Activated gamma-delta T cell treated with anti-CD3 and anti-CD28 coated beads, Interleukin-2, amount 50 U/mL, for 16 hours (primary cell): ENCODE measurements around the gene TSC1.

ENCODE experiments used
- DNase-seq: peaks from one replicate; pipeline ENCODE4 v3.0.0-alpha.2; 2020; ENCODE audit warnings: low read depth

The TSC1 gene

GRCh38 chr9:132861666-132862065, 82.8 kb downstream of the TSC1 start:
- DNase-seq: no peak

DNA sequence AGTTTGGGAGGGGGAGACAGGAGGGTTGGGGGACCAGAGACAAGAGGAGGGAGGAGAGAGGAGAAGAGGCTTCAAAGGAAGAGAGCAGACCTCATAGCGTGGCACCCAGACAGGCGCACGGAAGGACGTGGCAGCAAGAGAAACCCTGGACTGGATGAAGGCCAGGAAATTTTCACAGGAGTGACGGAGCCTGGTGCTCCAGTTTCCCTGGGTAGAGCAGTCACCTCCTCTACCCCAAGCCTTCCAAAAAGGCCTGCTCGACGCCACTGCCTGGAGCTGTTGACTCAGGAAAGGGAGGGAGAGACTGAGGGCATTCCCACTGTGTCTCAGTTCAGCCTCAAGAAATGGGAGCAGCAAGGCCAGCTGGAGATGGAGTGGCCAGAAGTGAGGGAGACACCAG, 85.7 kb downstream of the TSC1 start:
- DNase-seq: no peak

DNA sequence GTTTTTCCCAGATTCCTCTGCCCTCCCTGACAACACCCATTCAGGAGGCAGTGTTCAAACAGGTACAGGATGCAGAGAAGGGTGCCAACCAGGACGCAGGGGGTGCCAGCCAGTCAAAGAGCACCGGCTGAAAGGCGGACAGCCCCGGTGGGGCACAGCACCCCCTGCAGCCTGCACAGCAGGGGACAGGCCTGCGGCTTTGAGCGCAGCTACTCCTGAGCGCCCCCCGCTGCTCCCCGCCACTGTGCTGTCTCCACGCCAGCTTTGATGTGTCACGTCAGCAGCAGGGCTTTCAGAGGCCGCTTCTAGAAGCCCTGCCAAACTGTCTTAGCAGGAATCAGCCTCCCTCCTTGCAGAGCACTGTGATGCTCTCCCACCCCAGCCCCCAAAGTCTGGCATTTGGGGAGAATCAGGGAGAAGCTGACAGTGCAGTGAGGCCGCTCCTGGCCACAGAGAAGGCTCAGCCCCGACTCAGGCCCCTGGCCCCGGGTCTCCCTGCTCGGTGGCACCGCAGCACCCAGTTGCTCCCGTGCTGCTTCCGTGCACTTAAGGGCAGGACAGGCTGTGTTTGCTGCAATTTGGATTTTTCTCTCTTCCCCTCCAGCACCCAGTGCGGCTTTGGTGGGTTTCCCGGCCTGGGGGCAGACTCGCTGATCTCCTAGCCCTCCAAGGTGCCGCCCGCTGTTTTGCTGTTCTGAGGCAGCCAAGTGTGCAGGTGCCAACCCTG, 86.6 kb downstream of the TSC1 start:
- DNase-seq: no peak

- no peak for DNase-seq
These were observed 87.4 kb downstream of the TSC1 start for GRCh38 chr9:132857031-132857430.

DNA sequence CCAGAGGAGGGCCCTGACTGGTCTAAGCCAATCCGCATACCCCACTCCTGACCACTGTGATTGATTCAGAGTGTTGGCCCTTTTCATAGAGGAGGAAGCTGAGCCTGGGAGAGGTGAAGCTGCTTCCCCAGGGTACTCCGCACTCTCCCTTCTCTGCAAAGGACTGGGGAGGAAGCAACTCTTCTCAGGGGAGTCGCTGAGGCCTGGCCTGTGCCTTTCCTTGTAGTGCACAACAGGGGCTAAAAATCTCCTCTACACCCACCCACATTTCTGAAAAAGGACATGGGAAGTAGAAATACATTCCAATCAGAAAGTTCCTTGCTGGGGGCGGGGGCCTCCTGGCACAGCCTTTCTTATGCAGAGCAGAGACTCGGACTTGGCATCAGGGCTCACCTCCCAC, 88.5 kb downstream of the TSC1 start:
- DNase-seq: no peak

GRCh38 chr9:132854832-132855231, 89.6 kb downstream of the TSC1 start:
- DNase-seq: no peak

- no peak for DNase-seq
These were observed 90.9 kb downstream of the TSC1 start for GRCh38 chr9:132853482-132853881.

DNA sequence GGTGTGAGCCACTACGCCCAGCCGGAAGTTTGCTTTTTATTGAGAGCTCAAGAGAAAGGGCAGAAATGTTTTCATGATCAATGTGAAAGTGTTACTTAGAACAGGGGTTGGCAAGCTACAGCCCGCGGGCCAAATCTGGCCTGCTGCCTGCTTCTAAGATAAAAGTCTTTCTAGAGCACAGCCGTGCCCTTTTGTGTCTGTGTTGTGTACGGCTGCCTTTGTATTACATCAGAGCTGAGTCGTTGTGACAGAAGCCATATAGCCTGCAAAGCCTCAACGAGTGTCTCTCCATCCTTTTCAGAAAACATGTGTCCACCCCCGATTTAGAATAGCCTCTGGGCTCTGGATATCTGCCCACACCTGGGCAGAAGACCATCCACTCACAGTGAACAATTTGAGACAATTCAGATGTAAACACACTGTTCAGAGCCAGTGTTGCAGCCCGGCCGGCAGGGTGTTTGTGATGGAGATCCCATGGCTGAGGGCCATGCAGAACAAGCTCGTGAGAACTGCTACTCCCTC, 95.2 kb downstream of the TSC1 start:
- DNase-seq: no peak

DNA sequence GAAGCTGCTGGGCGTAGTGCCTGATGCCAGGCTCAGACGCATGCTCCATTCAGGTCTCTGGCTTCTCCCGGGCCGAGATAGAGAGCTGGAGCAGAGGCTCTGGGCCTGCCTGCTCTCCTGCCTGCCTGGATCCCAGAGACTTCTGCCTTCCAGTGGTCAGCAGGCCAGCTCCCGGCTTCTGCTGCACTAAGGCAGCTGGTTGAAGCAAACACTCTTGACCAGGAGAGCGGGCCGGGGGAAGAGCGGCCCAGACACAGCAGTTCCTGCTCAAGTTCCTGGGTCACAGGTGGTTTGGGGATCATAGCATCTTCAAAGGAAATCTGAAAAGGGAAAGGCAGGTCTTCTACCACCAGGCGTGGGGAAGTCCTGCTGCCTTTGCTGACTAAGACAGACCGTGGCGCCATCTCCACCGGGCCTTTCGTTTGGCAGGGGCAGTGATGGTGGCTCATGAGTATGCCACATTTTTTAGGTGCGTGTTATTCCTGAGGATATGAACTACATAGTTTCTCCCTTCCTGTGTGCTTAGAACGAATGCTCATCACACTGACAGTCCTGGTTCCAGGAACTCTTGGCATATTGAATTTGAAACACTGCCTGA, 97.4 kb downstream of the TSC1 start:
- DNase-seq: no peak

GRCh38 chr9:132846109-132846917, 98.1 kb downstream of the TSC1 start:
- DNase-seq: no peak

DNA sequence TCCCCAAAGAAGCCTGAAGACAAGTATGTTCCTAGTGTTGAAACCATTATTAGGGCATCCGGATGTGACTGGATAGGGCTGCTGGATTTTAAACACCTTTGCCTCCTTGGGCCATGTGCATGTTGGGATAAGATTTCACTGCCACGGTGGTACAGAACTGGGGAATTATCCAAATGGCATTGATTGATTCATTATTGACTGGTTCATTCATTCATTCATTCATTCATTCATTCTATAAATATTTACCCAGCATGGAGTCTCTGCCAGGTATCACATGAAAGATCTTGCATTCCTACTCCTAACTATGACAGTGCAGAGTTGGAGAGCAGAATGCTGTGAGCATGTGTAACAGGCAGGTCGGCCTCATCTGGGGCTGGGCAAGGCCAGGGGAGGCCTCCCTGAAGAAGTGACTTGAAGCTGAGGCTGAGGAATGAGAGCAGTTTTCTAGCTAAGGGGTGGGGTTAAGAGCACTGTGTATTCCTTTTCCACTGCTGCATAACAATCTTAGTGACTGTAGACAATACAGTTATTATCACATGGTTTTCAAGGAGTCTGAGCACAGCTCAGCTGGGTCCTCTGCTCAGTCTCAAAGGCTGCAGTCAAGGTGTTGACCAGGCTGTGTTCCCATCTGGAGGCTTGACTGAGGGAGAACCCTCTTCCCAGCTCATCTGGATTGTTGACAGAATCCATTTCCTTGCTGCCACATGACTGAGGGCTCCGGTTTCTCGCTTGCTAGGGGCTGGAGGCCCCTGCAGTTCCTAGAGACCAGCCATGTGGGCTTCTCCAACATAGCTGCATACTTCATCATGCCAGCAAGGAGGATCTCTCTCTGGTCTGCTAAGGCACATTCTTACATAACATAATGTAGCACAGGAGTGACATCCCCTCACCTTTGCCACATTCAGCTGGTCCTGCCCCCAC, 102.0 kb downstream of the TSC1 start:
- no peak for DNase-seq
